WERI-Rb-1 (cell line): ENCODE measurements around the gene IL21R.

Experiments used
- DNase-seq: peaks from one replicate; pipeline ENCODE4 v3.0.0-alpha.2; 2020
- H3K27ac ChIP-seq: fragments of 250-450 bp; sonication (Bioruptor Pico); 2 replicates; pipeline ENCODE4 v1.5.1; 2020; ENCODE audit warnings: mild to moderate bottlenecking, moderate library complexity
- H3K27me3 ChIP-seq: fragments of 250-450 bp; sonication (Bioruptor Pico); 2 replicates; pipeline ENCODE4 v1.5.1; 2021; ENCODE audit warnings: mild to moderate bottlenecking, low read depth, moderate library complexity; ENCODE audit not compliant: insufficient read depth, severe bottlenecking
- H3K36me3 ChIP-seq: fragments of 250-450 bp; sonication (Bioruptor Pico); 2 replicates; pipeline ENCODE4 v1.5.1; 2020; ENCODE audit warnings: mild to moderate bottlenecking, moderate library complexity
- H3K4me3 ChIP-seq: 2 replicates; pipeline ENCODE4 v1.5.1; 2011; ENCODE audit warnings: low read depth, mild to moderate bottlenecking, control low read depth, low read length
- H3K9me3 ChIP-seq: fragments of 250-450 bp; sonication (Bioruptor Pico); 2 replicates; pipeline ENCODE4 v1.5.1; 2021; ENCODE audit warnings: mild to moderate bottlenecking, moderate library complexity; ENCODE audit not compliant: severe bottlenecking
- CTCF ChIP-seq: IDR thresholded peaks from 2 replicates; pipeline ENCODE4 v1.5.1; 2011; ENCODE audit warnings: low read depth, mild to moderate bottlenecking, control low read depth, inconsistent platforms, low read length

IL21R gene

DNA sequence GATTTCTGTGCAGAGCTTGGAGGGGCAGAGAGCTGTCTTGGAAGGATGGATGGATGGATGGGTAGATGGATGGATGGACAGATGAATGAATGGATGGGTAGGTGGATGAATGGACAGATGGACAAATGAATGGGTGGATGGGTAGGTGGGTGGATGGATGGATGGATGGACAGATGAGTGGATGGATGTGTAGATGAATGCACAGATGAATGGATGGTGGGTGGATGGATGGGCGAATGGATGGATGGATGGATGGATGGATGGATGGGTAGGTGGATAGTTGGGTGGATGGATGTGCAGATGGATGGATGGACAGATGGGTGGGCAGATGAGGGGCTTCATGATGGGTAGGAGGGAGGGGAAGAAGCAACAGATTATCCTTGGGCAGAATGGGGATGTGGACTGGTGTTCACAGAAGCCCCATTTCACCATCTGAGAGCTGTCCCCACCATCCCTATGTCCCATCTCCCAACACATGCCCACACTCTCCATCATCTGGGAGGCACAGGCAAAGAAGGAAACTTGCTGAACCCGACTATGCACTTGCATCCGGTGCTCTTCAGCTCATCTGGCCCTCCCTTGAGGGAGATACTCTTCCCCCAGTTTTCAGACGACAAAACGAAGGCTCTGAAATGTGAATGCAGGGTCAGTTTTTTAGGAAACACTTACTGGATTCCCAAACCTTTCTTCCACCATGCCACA lies 57.2 kb downstream of the IL21R start:
- DNase-seq = no peak
- Histone ChIP-seq H3K9me3 (no peaks in the 10 kb centered on the region), H3K27me3 (no peaks in the 10 kb centered on the region), H3K4me3 (no peak overlapping the region), H3K27ac (no peak overlapping the region), H3K36me3 (peaks cover 44% of the 10 kb centered on the region)
- TF ChIP-seq CTCF = no peak

- H3K36me3 ChIP-seq = peaks cover 54% of the 10 kb centered on the region
- no peaks in the 10 kb centered on the region for H3K27me3 ChIP-seq
- DNase-seq = no peak
- TF ChIP-seq CTCF = no peak
- H3K9me3 ChIP-seq = no peaks in the 10 kb centered on the region
- no peak overlapping the region for H3K4me3 ChIP-seq
- H3K27ac ChIP-seq = no peak overlapping the region
Observed at GRCh38 chr16:27460213-27460612, 58.2 kb downstream of the IL21R start.

DNA sequence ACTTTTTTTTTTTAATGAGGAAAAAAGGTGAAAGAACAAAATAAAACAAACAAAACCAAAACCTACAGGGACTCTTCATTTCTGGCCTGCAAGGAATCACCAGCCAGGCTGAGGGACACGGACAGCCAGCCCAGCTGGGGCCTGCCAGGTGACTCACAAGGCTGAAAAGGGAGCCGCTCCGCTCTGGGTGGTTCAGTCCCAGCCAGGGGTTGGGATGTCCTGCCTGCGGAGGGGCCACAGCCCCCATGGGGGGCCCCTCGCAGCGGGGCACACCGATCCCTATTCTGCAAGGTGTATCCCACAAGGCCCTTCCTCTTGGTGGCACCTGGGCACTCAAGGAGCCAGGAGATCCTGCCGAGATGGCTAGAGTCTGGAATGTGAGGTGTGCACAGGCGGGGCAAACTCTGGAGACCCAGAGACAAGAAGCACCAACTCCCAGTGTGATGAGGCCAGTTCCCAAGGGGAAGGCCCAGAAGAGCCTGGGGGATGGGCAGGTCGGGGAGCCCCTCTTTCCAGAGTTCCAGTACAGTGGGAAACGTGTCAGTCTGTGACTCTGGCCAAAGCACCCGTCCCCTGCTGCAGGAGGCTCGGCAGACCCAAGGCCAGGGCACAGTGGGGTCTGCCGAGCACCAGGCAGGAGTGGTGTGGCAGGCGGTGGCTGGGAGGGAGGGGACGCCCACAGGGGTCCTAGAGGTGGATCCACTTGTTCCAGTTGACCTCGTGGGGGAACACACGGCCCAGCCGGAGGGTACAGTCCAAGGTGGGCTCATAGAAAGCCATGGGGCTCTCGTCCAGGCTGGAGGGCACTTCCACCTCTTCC lies 58.9 kb downstream of the IL21R start:
- Histone ChIP-seq H3K36me3 (peaks cover 60% of the 10 kb centered on the region), H3K27ac (no peak overlapping the region), H3K9me3 (no peaks in the 10 kb centered on the region), H3K4me3 (no peak overlapping the region), H3K27me3 (no peaks in the 10 kb centered on the region)
- no peak for TF ChIP-seq CTCF
- no peak for DNase-seq

DNA sequence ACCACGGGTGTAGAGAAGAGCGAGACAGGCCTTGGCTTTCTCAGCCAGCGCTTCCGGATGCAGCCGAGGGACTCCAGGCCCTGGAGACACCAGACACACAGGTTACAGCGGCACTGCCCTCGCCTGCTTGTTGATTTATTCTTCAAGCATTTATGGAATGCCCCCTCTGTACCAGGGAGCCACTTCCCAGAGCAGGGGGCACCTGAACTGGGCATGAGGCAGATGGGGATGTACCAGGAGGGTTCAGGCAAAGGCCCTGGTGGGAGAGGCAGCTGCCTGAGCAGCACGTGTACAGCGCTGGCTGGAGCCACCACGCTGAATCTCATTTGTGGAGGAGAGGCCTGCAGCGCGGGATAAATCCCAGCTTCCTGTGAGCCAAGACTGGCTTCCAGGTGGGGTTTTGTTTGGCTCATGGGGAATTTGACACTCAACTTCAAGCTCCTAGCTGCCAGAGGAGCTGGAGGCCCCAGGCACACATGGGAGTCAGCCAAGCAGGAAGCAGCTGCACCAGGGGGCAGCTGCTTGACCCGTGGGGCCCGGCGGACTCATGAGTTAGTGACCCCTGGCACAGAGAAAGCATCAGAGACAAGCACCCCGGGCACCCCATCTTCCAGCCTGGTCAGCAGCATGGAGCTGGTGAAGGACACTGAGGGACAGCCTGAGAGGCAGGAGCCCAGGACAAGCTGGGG lies 59.7 kb downstream of the IL21R start:
- H3K27ac ChIP-seq = no peak overlapping the region
- TF ChIP-seq CTCF = no peak
- no peak for DNase-seq
- no peaks in the 10 kb centered on the region for H3K27me3 ChIP-seq
- peaks cover 68% of the 10 kb centered on the region for H3K36me3 ChIP-seq
- no peak overlapping the region for H3K4me3 ChIP-seq
- H3K9me3 ChIP-seq = no peaks in the 10 kb centered on the region

GRCh38 chr16:27462200-27462845 lies 60.3 kb downstream of the IL21R start:
- peaks cover 75% of the 10 kb centered on the region for H3K36me3 ChIP-seq
- H3K9me3 ChIP-seq = no peaks in the 10 kb centered on the region
- H3K27ac ChIP-seq = no peak overlapping the region
- DNase-seq = no peak
- TF ChIP-seq CTCF = no peak
- no peak overlapping the region for H3K4me3 ChIP-seq
- H3K27me3 ChIP-seq = no peaks in the 10 kb centered on the region
